DMS153 (cell line): ENCODE measurements around the gene HTT-AS.
"Not testable (repeated sequence)": the region's sequence is repeated elsewhere in the genome, so short reads cannot be mapped to it uniquely, and the experiment has no call there.

ENCODE experiments used
- DNase-seq: peaks from one replicate; lab custom pipeline; 2025; lab: John Stamatoyannopoulos, UW

Gene HTT-AS

DNA sequence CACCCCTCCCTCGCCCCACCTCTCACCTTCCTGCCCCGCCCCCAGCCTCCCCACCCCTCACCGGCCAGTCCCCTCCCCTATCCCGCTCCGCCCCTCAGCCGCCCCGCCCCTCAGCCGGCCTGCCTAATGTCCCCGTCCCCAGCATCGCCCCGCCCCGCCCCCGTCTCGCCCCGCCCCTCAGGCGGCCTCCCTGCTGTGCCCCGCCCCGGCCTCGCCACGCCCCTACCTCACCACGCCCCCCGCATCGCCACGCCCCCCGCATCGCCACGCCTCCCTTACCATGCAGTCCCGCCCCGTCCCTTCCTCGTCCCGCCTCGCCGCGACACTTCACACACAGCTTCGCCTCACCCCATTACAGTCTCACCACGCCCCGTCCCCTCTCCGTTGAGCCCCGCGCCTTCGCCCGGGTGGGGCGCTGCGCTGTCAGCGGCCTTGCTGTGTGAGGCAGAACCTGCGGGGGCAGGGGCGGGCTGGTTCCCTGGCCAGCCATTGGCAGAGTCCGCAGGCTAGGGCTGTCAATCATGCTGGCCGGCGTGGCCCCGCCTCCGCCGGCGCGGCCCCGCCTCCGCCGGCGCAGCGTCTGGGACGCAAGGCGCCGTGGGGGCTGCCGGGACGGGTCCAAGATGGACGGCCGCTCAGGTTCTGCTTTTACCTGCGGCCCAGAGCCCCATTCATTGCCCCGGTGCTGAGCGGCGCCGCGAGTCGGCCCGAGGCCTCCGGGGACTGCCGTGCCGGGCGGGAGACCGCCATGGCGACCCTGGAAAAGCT lies at the start of gene HTT-AS, which contains the start of gene HTT:
HTT-AS (minus strand) TSS at position 461 of the 768 bp plus-strand sequence.
HTT (plus strand) TSS at position 604 of the 768 bp plus-strand sequence; CDS start at position 749, 145 bp downstream.
- peak; percentile 81 for DNase-seq

- DNase-seq: no peak
These were observed 48.9 kb upstream of the HTT-AS start for GRCh38 chr4:3123181-3123671.

DNA sequence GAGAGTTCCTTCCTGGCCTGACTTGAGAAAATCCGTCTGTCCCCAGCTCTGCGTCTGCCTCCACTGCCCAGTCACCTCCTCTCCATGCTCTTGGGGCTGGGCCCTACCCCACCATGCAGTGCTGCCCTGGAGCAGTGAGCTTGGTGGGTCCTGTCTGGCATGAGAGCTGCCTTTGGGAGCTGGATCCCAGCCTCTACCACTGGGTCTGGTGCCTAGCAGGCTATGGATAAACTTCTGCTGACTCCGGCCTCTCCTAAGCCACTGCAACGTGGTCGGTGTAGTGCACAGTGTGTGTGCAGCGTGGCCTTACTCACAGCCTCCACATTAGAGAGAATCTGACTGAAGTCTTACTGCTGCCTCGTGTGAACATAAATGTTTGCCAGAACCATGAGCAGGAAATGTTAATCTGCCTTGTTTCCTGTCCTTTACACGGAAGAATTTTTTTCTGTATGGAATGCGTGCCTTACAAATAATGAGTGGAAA lies 47.8 kb upstream of the HTT-AS start:
- no peak for DNase-seq

- no peak for DNase-seq
These were observed 47.3 kb upstream of the HTT-AS start for GRCh38 chr4:3121596-3121995.

DNA sequence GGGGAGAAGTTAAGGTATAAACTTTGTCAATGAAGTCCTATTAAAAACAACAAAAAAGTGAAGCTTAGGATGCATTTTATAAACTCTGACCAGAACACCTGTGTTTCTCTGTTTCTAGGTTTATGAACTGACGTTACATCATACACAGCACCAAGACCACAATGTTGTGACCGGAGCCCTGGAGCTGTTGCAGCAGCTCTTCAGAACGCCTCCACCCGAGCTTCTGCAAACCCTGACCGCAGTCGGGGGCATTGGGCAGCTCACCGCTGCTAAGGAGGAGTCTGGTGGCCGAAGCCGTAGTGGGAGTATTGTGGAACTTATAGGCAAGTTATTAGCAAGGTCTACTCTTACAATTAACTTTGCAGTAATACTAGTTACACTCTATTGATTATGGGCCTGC lies 46.8 kb upstream of the HTT-AS start:
- no peak for DNase-seq

GRCh38 chr4:3119464-3119863 lies 45.1 kb upstream of the HTT-AS start:
- DNase-seq: no peak

DNA sequence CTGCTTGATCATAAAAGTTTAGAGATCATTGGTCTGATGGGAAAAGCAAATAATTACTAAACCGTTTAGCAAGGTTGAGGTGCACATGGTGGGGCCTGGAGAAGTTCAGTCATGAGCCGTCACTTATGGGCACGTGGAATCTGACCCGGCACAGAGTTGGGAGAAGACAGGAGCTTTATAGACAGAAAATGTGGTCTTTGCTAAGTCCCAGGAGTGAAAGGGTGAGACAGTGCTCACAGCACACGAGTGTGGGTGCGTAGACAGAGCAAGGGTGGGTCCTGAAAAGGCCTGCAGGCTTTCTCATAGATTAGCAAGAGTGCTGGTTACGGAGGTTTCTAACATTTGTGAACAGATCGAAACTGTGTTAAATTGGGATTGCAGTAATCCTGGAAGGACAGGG lies 44.0 kb upstream of the HTT-AS start:
- no peak for DNase-seq

DNA sequence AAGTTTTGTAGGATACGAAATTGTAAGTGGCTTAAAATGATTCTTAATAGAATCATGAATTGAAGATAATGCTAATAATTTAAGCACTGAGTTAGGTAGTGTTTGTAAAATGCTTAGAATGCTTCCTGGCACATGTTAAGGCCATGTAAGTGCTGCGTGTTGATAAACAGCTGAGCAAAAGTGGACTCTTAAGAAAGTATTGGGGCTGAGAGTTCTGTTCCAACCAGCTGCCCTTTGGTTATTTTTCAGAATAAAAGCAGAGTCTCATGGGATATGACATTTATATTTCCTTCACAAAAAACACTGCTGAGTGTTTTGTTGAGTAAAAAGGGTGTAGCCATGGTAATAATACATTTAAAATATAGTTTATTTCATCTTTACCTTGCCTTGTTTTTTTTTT lies 42.6 kb upstream of the HTT-AS start:
- no peak for DNase-seq

GRCh38 chr4:3115637-3116270 lies 41.4 kb upstream of the HTT-AS start:
- no peak for DNase-seq

GRCh38 chr4:3114377-3114776 lies 40.0 kb upstream of the HTT-AS start:
- no peak for DNase-seq

DNA sequence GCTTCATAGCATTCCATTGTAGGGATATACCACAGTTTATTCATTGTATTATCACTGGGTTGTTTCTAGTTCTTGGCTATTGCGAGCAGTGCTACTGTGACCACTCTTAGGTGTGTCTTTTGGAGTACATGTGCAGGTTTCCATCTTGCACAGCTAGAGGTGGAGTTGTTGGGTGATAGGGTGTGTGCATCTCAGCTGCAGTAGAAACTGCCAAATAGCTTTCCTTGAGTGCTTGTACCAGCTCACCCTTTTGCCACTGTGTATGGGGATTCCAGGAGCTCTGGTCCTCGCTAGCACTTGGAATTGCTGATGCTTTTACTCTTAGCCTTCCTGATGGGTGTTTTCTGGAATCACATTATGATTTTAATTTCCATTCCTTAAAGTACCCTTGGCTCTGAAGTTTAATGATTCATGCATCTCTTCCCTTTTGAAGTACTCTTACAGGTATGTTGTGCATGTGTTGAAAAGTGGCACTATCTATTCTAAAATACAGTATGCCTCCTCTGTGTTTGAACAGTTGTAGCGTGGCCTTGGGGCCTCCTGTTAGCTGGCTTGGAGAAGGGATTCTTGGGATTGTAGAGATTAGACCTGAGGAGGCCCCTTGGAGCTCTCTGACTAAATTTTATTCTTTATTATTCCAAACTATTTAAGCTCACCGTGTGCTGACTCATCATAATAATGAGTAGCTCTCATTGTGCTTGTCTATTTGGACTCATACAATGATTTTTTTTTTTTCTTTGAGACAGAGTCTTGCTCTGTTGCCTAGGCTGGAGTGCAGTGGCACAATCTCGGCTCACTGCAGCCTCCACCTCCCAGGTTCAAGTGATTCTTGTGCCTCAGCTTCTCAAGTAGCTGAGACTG lies 38.5 kb upstream of the HTT-AS start:
- DNase-seq: no peak

- DNase-seq: no peak
These were observed 37.9 kb upstream of the HTT-AS start for GRCh38 chr4:3112201-3112600.

- no peak for DNase-seq
These were observed 37.1 kb upstream of the HTT-AS start for GRCh38 chr4:3111461-3111860.

DNA sequence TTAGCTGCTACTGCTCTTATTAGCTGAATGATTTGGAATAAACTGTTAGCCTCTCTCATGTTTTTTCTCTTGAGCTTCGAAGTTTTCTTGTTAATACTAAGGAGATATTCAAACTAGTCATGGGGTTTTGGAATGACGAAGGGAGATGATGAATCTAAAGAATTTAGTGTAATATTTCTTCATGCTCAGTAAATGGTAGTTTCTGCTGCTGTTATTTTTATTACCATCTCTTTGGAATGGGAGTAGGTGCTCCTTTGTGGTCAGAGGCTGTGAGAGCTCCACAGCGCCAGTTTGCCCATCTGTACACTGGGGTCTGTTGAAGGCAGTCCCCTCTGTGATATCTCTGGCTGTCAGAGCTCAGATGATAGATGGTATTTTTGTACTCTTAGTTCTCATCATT lies 33.9 kb upstream of the HTT-AS start:
- DNase-seq: no peak

DNA sequence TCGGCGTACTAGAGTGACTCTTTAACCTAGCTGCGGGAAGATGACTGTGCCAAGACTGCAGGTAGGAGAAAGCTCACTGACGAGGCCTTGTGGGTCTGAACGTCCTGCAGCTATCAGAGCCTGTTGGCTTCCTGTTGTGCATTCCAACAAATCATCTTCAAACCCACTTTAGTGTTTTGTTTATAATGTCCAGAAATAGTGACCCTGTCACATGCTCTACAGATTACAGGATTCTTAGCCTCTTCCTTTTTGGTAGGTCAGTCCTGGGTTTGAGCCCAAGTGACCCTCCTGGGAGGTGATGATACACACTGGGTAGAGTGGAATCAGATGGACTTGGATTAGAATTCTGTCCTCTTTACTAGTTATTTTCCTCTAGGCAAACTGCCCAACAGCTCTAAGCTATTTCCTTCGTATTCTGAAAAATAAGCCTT lies 33.4 kb upstream of the HTT-AS start:
- no peak for DNase-seq

GRCh38 chr4:3107271-3107670 lies 32.9 kb upstream of the HTT-AS start:
- no peak for DNase-seq

- DNase-seq: peak; percentile 13
These were observed 32.2 kb upstream of the HTT-AS start for GRCh38 chr4:3106339-3107186.

DNA sequence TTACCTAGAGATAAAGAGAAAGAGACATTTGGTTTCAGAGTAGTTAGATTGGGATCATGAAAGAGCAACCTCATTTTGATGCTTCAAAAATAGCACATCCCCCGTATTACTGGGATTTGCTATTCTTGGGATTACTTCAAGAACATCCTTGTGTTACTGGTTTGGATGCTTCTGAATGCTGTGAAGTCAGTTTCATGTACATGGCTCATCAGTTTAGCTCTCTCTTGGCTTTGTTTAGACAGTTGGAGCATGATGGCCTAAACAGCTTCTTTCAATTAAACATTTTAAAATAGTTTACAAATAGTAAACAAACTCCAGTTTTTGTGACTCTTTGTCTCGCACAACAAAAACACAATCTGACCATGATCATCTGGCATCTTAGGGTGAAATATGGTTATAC lies 24.0 kb upstream of the HTT-AS start:
- DNase-seq: no peak

- DNase-seq: no peak
These were observed 21.9 kb upstream of the HTT-AS start for GRCh38 chr4:3096202-3096601.

DNA sequence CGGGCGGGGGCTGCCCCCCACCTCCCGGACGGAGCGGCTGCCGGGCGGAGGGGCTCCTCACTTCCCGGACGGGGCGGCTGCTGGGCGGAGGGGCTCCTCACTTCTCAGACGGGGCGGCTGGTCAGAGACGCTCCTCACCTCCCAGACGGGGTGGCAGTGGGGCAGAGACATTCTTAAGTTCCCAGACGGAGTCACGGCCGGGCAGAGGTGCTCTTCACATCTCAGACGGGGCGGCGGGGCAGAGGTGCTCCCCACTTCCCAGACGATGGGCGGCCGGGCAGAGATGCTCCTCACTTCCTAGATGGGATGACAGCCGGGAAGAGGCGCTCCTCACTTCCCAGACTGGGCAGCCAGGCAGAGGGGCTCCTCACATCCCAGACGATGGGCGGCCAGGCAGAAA lies 20.4 kb upstream of the HTT-AS start:
- DNase-seq: not testable (repeated sequence)

DNA sequence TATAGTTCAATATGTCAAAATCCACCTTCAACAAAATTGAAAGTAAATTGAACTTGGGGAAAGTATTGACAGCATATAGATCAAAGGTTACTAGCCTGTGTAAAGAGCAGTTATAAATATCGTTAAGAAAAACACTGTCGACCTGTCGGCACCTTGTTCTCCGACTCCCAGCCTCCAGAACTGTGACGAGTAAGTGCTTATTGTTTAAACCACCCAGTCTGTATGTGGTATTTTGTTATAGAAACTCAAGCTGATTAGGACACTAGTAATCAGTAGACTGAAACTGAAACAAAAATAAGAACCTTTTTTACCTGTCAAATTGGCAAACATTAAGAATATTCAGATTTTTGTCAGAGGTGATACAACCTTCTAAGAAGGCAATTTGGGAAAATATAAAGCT lies 17.1 kb upstream of the HTT-AS start:
- DNase-seq: no peak
